Kidney (tissue), 14 donors: Measurements from ENCODE around the gene DUT. TPM values are rescaled to one million over a fixed set of nuclear protein-coding genes. Genes with fewer than 3 reads are reported as not detected.

Experiments
- DNase-seq, 5 donors: peaks; one replicate each; pipeline ENCODE4 v3.0.0-alpha.2; 2013 to 2020
- FAIRE-seq: peaks from 2 replicates; lab custom pipeline; 2012; peaks lifted over from hg19 to GRCh38; lab: Jason Lieb, UNC
- H3K27ac ChIP-seq, 2 donors: one replicate each; pipeline ENCODE4 v1.7.0; 2013; ENCODE audit warnings: low read depth in 2 of 2, low read length in 2 of 2, inconsistent platforms in 1 of 2
- H3K27me3 ChIP-seq: one replicate; pipeline ENCODE4 v1.7.1; 2013; ENCODE audit warnings: low read length, inconsistent platforms; ENCODE audit not compliant: control insufficient read depth, insufficient read depth
- H3K36me3 ChIP-seq, 3 donors: one replicate each; pipeline versions ENCODE4 v1.7.0 to v1.7.1; 2013; ENCODE audit warnings: low read length in 3 of 3, control low read depth in 1 of 3, inconsistent platforms in 1 of 3; ENCODE audit not compliant: insufficient read depth in 3 of 3, control insufficient read depth in 2 of 3
- H3K4me1 ChIP-seq, 3 donors: one replicate each; pipeline versions ENCODE4 v1.7.0 to v1.7.1; 2013; ENCODE audit warnings: low read length in 3 of 3, inconsistent platforms in 1 of 3, low read depth in 1 of 3; ENCODE audit not compliant: control insufficient read depth in 2 of 3, insufficient read depth in 2 of 3
- H3K4me3 ChIP-seq, 3 donors: one replicate each; pipeline versions ENCODE4 v1.7.0 to v1.8.1; 2013; ENCODE audit warnings: low read length in 3 of 3, control low read depth in 1 of 3, inconsistent platforms in 1 of 3
- H3K9ac ChIP-seq, 3 donors: one replicate each; pipeline versions ENCODE4 v1.7.0 to v1.7.1; 2013; ENCODE audit warnings: low read length in 3 of 3, control low read depth in 1 of 3, inconsistent platforms in 1 of 3
- H3K9me3 ChIP-seq, 3 donors: one replicate each; pipeline versions ENCODE4 v1.7.0 to v1.7.1; 2013; ENCODE audit warnings: low read length in 3 of 3, control low read depth in 1 of 3, inconsistent platforms in 1 of 3; ENCODE audit not compliant: control insufficient read depth in 2 of 3, insufficient read depth in 1 of 3
- intact Hi-C: fragments of 100-400 bp; cut with DNase I; formaldehyde crosslinking; loops from one replicate; pipeline ENCODE4 v1.11.1; 2022
- polyA plus RNA-seq: library from polyadenylated mRNA; stranded (reverse); fragments of 350-450 nt; fragmentation: Illumina TruSeq; extraction: RNeasy Lipid Tissue Mini Kit (QIAGEN cat#74804); gene quantifications from one replicate; pipeline ENCODE4 v1.2.3, GENCODE V29; 2014; ENCODE audit warnings: low read depth, low replicate concordance; ENCODE audit not compliant: insufficient read depth
- total RNA-seq: library from RNA; stranded (reverse); fragmentation: NEBNext Ultra II Directional; extraction: Animal tissue kit (Norgen Biotek cat#: 25700); gene quantifications from one replicate; pipeline ENCODE4 v1.2.1, GENCODE V29; 2021
- TF ChIP-seq, protein P1 (sequence below): IDR thresholded peaks from 3 replicates; pipeline ENCODE4 v1.5.1; 2012; ENCODE audit warnings: mild to moderate bottlenecking, moderate library complexity, borderline replicate concordance; ENCODE audit not compliant: insufficient read depth; ENCODE audit errors: extremely low read depth
- donor health status: control.
- donor health status: control.
- donor health status: control.
- donor health status: control.
- donor health status: control.
- donor health status: DM: yes; HTN: yes; CAD: no.
- donor health status: Normal renal cell carcinoma (clear cell type).

DUT gene
- total and polyA plus RNA-seq, 2 donors from 2014 or later, result 85.6 to 95.5 TPM

- H3K36me3 ChIP-seq, result no peaks in the 10 kb centered on the region
- no peak overlapping the region for H3K9ac ChIP-seq
- H3K27me3 ChIP-seq, result no peaks in the 10 kb centered on the region
- intact Hi-C loops, result no loop called here
- DNase-seq, result peak in 1 of 5 donors; percentile 15
- no peaks in the 10 kb centered on the region for H3K9me3 ChIP-seq
- FAIRE-seq, result no peak
- TF ChIP-seq, protein P1, sequence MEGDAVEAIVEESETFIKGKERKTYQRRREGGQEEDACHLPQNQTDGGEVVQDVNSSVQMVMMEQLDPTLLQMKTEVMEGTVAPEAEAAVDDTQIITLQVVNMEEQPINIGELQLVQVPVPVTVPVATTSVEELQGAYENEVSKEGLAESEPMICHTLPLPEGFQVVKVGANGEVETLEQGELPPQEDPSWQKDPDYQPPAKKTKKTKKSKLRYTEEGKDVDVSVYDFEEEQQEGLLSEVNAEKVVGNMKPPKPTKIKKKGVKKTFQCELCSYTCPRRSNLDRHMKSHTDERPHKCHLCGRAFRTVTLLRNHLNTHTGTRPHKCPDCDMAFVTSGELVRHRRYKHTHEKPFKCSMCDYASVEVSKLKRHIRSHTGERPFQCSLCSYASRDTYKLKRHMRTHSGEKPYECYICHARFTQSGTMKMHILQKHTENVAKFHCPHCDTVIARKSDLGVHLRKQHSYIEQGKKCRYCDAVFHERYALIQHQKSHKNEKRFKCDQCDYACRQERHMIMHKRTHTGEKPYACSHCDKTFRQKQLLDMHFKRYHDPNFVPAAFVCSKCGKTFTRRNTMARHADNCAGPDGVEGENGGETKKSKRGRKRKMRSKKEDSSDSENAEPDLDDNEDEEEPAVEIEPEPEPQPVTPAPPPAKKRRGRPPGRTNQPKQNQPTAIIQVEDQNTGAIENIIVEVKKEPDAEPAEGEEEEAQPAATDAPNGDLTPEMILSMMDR, result no peak
- H3K4me1 ChIP-seq, result peaks cover 0 to 2% (median 0%) of the 10 kb centered on the region in 3 donors
- H3K4me3 ChIP-seq, result no peak overlapping the region
- H3K27ac ChIP-seq, result no peak overlapping the region
Observed at GRCh38 chr15:48282216-48282615, 49.0 kb upstream of the DUT start.

GRCh38 chr15:48283396-48284145 is 47.7 kb upstream of the DUT start:
- TF ChIP-seq, protein P1, result no peak
- H3K4me1 ChIP-seq, result peaks cover 0 to 2% (median 0%) of the 10 kb centered on the region in 3 donors
- no peak overlapping the region for H3K27ac ChIP-seq
- no peaks in the 10 kb centered on the region for H3K9me3 ChIP-seq
- H3K27me3 ChIP-seq, result no peaks in the 10 kb centered on the region
- no peak overlapping the region for H3K9ac ChIP-seq
- H3K36me3 ChIP-seq, result no peaks in the 10 kb centered on the region
- intact Hi-C loops, result no loop called here
- FAIRE-seq (no peak), DNase-seq (peak in 2 of 5 donors; percentile 24 to 30)
- H3K4me3 ChIP-seq, result no peak overlapping the region

DNA sequence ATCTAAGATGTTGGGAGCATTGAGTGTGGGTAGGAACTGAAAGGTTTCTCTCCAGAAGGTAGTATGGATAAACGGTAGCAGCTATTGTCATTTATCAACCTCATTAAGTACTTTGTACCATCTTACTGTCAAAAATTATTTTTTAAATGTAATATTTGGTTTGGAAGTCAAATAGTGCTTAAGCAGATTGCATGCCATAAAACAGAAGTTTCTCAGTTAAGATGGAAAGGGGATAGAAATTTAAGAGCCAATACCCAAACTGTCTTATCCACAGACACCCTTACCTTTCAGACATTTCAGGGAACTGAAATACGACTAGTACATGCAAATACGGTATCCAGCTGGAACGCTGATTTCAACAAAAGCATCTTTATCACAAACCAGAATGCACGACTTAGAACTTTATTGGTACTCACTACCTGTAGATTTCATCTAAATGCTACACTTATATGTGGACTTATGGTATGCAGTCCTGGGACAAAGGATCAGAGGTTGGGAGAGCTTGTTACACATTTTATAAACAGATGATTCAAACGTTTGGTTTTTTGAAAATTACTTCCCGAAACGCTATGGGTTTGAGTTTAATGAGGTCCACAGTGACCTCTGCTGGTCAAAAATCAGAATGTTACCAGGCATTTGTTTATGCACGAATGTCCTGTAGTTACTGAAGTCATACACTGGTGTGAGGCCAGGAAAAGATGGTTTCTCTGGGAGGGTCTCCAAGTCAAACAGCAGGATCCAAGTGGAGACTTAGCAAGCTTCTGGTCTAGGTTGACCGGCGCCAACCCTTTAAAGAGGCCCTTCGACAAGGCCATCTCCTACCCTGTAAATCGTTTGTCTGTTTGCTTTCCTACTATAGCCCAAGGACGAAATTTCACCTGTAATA is 45.7 kb upstream of the DUT start:
- DNase-seq (peak in 4 of 5 donors; percentile 58 to 94 (median 82)), FAIRE-seq (peak; percentile 76)
- no peaks in the 10 kb centered on the region for H3K36me3 ChIP-seq
- no peaks in the 10 kb centered on the region for H3K9me3 ChIP-seq
- no peaks in the 10 kb centered on the region for H3K27me3 ChIP-seq
- H3K4me3 ChIP-seq, result peak overlapping the region in 2 of 3 donors; percentile 12 to 45
- H3K4me1 ChIP-seq, result peaks cover 0 to 2% (median 0%) of the 10 kb centered on the region in 3 donors
- intact Hi-C loops, result no loop called here
- TF ChIP-seq, protein P1, result peak; percentile 68
- H3K9ac ChIP-seq, result peak overlapping the region in 1 of 3 donors; percentile 28
- no peak overlapping the region for H3K27ac ChIP-seq
